ENCODE data around the gene KIF13A. TPM values are rescaled to one million over a fixed set of nuclear protein-coding genes. Genes with fewer than 3 reads are reported as not detected.
"Not testable (repeated sequence)": the region's sequence is repeated elsewhere in the genome, so short reads cannot be mapped to it uniquely, and the experiment has no call there.

Gene KIF13A
- 0.81 TPM for polyA plus RNA-seq (2012; ENCODE audit: insufficient read depth, insufficient read length)

- DNase-seq (ENCODE audit: low read depth, low spot score) = no peak
- peak within 1 kb of the TSS; percentile 37 for H3K4me3 ChIP-seq (ENCODE audit: low read length)
Observed at GRCh38 chr6:17987447-17987696, at the start of gene KIF13A. KIF13A (minus strand) TSS chr6:17987635; CDS start chr6:17987463, 172 bp downstream.

- H3K4me3 ChIP-seq (ENCODE audit: low read length) = no peak overlapping the region
- no peak for DNase-seq (ENCODE audit: low read depth, low spot score)
Observed at GRCh38 chr6:18036781-18037180, 49.3 kb upstream of the KIF13A start.

GRCh38 chr6:18035330-18035854 lies 48.0 kb upstream of the KIF13A start:
- DNase-seq (ENCODE audit: low read depth, low spot score) = no peak

GRCh38 chr6:18034798-18035202 lies 47.4 kb upstream of the KIF13A start:
- DNase-seq (ENCODE audit: low read depth, low spot score) = peak; percentile 10
- no peak overlapping the region for H3K4me3 ChIP-seq (ENCODE audit: low read length)

More at GRCh38 chr6:18035330-18035854, 48.0 kb upstream of the KIF13A start:
- no peak overlapping the region for H3K4me3 ChIP-seq (ENCODE audit: low read length)

GRCh38 chr6:18031680-18032256 lies 44.3 kb upstream of the KIF13A start:
- no peak overlapping the region for H3K4me3 ChIP-seq (ENCODE audit: low read length)
- DNase-seq (ENCODE audit: low read depth, low spot score) = no peak

GRCh38 chr6:18031189-18031588 lies 43.8 kb upstream of the KIF13A start:
- no peak overlapping the region for H3K4me3 ChIP-seq (ENCODE audit: low read length)
- DNase-seq (ENCODE audit: low read depth, low spot score) = no peak

- DNase-seq (ENCODE audit: low read depth, low spot score) = no peak
Observed at GRCh38 chr6:18028332-18028731, 40.9 kb upstream of the KIF13A start.

GRCh38 chr6:18025596-18025995 lies 38.2 kb upstream of the KIF13A start:
- DNase-seq (ENCODE audit: low read depth, low spot score) = no peak
- no peak overlapping the region for H3K4me3 ChIP-seq (ENCODE audit: low read length)

More at GRCh38 chr6:18028332-18028731, 40.9 kb upstream of the KIF13A start:
- no peak overlapping the region for H3K4me3 ChIP-seq (ENCODE audit: low read length)

GRCh38 chr6:18024876-18025275 lies 37.4 kb upstream of the KIF13A start:
- no peak for DNase-seq (ENCODE audit: low read depth, low spot score)

GRCh38 chr6:18023891-18024290 lies 36.5 kb upstream of the KIF13A start:
- DNase-seq (ENCODE audit: low read depth, low spot score) = no peak

More at GRCh38 chr6:18024876-18025275, 37.4 kb upstream of the KIF13A start:
- no peak overlapping the region for H3K4me3 ChIP-seq (ENCODE audit: low read length)

GRCh38 chr6:18022398-18023231 lies 35.2 kb upstream of the KIF13A start:
- no peak for DNase-seq (ENCODE audit: low read depth, low spot score)
- H3K4me3 ChIP-seq (ENCODE audit: low read length) = no peak overlapping the region

More at GRCh38 chr6:18023891-18024290, 36.5 kb upstream of the KIF13A start:
- no peak overlapping the region for H3K4me3 ChIP-seq (ENCODE audit: low read length)

- H3K4me3 ChIP-seq (ENCODE audit: low read length) = no peak overlapping the region
- no peak for DNase-seq (ENCODE audit: low read depth, low spot score)
Observed at GRCh38 chr6:18021166-18021850, 33.9 kb upstream of the KIF13A start.

GRCh38 chr6:18020545-18020944 lies 33.1 kb upstream of the KIF13A start:
- H3K4me3 ChIP-seq (ENCODE audit: low read length); DNase-seq (ENCODE audit: low read depth, low spot score): not testable (repeated sequence)

- no peak for DNase-seq (ENCODE audit: low read depth, low spot score)
- no peak overlapping the region for H3K4me3 ChIP-seq (ENCODE audit: low read length)
Observed at GRCh38 chr6:18019539-18020534, 32.4 kb upstream of the KIF13A start.

- not testable (repeated sequence) for H3K4me3 ChIP-seq (ENCODE audit: low read length); DNase-seq (ENCODE audit: low read depth, low spot score)
Observed at GRCh38 chr6:18019133-18019532, 31.7 kb upstream of the KIF13A start.

GRCh38 chr6:18016698-18017097 lies 29.3 kb upstream of the KIF13A start:
- no peak overlapping the region for H3K4me3 ChIP-seq (ENCODE audit: low read length)
- DNase-seq (ENCODE audit: low read depth, low spot score) = no peak

- no peak for DNase-seq (ENCODE audit: low read depth, low spot score)
Observed at GRCh38 chr6:18016133-18016532, 28.7 kb upstream of the KIF13A start.

GRCh38 chr6:18011287-18011686 lies 23.9 kb upstream of the KIF13A start:
- H3K4me3 ChIP-seq (ENCODE audit: low read length) = no peak overlapping the region

More at GRCh38 chr6:18016133-18016532, 28.7 kb upstream of the KIF13A start:
- no peak overlapping the region for H3K4me3 ChIP-seq (ENCODE audit: low read length)

GRCh38 chr6:18010540-18010939 lies 23.1 kb upstream of the KIF13A start:
- not testable (repeated sequence) for DNase-seq (ENCODE audit: low read depth, low spot score); H3K4me3 ChIP-seq (ENCODE audit: low read length)

More at GRCh38 chr6:18011287-18011686, 23.9 kb upstream of the KIF13A start:
- DNase-seq (ENCODE audit: low read depth, low spot score) = no peak
